ENCODE results near the gene DNMT3L. TPM values are rescaled to one million over a fixed set of nuclear protein-coding genes. Genes with fewer than 3 reads are reported as not detected.
"Not testable (repeated sequence)": the region's sequence is repeated elsewhere in the genome, so short reads cannot be mapped to it uniquely, and the experiment has no call there.

DNMT3L gene
- total RNA-seq, 1 donor = not detected

DNA sequence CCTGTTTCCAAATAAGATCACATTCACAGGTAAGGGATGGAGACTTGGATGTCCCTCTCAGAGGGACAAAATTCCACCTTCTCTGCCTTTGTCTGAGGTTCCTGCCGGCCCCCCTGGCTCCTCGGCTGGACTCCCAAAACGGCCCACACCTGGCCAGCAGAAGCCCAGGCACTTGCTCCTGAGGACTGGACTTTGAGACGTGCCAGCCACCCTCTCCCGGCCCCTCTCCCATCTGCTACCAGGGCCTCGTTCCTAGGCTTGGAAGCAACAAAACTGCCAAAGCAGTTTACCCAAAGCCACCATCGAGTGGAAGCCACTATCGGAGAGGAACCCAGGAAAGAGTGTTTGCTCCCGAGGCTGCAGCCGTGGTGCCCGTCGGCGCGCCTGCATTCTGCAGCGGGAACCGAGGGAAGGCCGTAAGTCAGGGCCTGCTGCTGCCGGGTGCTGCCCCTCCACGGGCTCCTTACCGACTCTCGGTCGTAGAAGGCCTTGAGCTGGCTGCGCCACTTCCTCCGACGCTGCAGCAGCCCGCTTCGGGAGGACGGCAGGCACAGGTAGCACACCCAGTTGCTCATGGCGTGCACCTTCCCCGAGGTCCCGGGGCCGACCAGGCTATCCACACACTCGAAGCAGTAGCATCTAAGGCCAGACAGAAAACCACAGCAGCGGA lies 3.5 kb downstream of the DNMT3L start:
- Histone ChIP-seq H3K4me2 (ENCODE audit: insufficient read depth, low read length) (no peak overlapping the region), H3K9me3 (ENCODE audit: low read depth, low read length) (no peaks in the 10 kb centered on the region), H2AFZ (ENCODE audit: low read length) (no peak overlapping the region), H3K36me3 (ENCODE audit: insufficient read depth, low read length) (no peaks in the 10 kb centered on the region), H4K20me1 (ENCODE audit: insufficient read depth, low read length) (no peaks in the 10 kb centered on the region), H3K27ac (ENCODE audit: low read depth, low read length) (no peak overlapping the region), H3K79me2 (ENCODE audit: insufficient read depth, low read length) (no peaks in the 10 kb centered on the region), H3K4me1 (ENCODE audit: insufficient read depth, low read length) (no peaks in the 10 kb centered on the region), H3K4me3 (ENCODE audit: insufficient read depth, low read length) (no peak overlapping the region), H3K27me3 (ENCODE audit: insufficient read depth, low read length) (peaks cover 2% of the 10 kb centered on the region)
- TF ChIP-seq, protein P1, sequence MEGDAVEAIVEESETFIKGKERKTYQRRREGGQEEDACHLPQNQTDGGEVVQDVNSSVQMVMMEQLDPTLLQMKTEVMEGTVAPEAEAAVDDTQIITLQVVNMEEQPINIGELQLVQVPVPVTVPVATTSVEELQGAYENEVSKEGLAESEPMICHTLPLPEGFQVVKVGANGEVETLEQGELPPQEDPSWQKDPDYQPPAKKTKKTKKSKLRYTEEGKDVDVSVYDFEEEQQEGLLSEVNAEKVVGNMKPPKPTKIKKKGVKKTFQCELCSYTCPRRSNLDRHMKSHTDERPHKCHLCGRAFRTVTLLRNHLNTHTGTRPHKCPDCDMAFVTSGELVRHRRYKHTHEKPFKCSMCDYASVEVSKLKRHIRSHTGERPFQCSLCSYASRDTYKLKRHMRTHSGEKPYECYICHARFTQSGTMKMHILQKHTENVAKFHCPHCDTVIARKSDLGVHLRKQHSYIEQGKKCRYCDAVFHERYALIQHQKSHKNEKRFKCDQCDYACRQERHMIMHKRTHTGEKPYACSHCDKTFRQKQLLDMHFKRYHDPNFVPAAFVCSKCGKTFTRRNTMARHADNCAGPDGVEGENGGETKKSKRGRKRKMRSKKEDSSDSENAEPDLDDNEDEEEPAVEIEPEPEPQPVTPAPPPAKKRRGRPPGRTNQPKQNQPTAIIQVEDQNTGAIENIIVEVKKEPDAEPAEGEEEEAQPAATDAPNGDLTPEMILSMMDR (IDR thresholded peaks at IDR 0.05; ENCODE audit: extremely low read depth, low read depth, low read length) = no peak
- DNase-seq (ENCODE audit: insufficient read length, low spot score, missing footprints) = peak; percentile 22

DNA sequence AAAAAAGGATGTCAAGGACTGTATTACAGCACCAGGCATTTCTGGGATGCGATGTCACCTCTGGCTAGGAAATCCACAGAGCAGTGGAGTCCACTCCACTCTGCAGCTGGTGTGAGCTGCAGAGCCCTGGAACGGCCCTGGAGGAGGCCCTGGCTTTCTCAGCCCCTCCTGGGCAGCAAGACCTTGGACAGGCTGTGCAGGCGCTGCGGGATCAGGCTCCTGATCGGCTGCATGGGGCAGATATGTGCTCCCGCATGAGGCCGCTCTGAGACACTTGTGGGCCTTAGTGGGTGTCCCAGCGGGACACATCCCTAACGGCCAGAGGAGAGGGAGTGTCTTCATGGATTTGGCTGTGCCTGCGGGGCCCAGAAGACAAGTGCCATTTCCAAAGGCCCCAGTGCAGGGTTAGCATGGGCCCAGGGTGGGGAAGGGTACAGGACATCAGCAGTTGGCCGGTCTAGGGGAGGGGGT lies 6.2 kb downstream of the DNMT3L start:
- Histone ChIP-seq H3K27me3 (ENCODE audit: insufficient read depth, low read length) (peaks cover 2% of the 10 kb centered on the region), H3K4me1 (ENCODE audit: insufficient read depth, low read length) (no peaks in the 10 kb centered on the region), H3K4me2 (ENCODE audit: insufficient read depth, low read length) (no peak overlapping the region), H3K27ac (ENCODE audit: low read depth, low read length) (no peak overlapping the region), H3K9me3 (ENCODE audit: low read depth, low read length) (no peaks in the 10 kb centered on the region), H2AFZ (ENCODE audit: low read length) (no peak overlapping the region), H3K36me3 (ENCODE audit: insufficient read depth, low read length) (no peaks in the 10 kb centered on the region), H4K20me1 (ENCODE audit: insufficient read depth, low read length) (no peaks in the 10 kb centered on the region), H3K79me2 (ENCODE audit: insufficient read depth, low read length) (no peaks in the 10 kb centered on the region), H3K4me3 (ENCODE audit: insufficient read depth, low read length) (no peak overlapping the region)
- peak; percentile 81 for DNase-seq (ENCODE audit: insufficient read length, low spot score, missing footprints)
- TF ChIP-seq, protein P1 (IDR thresholded peaks at IDR 0.05; ENCODE audit: extremely low read depth, low read depth, low read length) = no peak

DNA sequence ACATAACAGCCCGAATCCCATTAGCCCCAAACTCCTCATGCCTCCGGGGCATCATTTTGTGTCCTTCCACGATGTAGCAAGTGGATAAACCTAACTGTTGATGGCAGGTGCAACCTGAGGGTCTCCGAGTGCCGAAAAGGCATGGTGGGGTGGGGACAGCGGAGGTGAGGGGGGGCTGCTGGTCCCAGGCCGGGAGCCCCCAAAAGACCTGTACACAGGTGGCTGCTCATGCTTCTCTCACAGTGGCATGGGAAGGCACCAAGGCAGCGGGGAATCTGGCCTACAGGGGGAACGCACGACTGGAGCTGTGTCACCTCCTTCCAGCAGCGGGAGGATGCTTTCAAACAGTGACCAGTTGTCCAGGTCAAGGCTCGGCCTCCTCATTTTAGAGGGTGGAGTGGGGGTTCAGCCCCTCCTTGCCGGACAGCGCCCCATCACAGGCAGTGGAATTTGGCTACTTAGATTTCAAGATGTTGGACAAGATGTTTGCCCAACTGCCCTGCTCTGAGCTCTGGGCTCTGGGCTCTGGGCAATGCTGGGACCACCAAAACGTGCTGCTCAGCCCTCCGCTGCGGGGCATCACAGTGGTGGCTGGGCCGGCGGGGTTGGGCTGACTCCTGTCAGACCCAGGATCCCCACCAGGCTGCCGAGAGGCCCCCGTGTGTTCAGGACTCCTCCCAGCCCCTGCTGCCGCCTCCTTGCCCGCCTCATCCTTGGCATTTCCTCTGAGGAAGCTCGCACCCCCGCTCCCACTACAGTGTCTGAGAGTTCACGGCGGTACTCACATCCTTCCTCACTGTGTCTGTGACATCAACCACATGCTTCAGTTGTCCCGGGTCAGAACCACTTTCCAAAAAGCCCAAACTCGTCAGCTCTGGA lies 7.6 kb downstream of the DNMT3L start:
- Histone ChIP-seq H3K36me3 (ENCODE audit: insufficient read depth, low read length) (no peaks in the 10 kb centered on the region), H3K4me1 (ENCODE audit: insufficient read depth, low read length) (no peaks in the 10 kb centered on the region), H3K4me3 (ENCODE audit: insufficient read depth, low read length) (no peak overlapping the region), H3K9me3 (ENCODE audit: low read depth, low read length) (no peaks in the 10 kb centered on the region), H3K27me3 (ENCODE audit: insufficient read depth, low read length) (no peaks in the 10 kb centered on the region), H4K20me1 (ENCODE audit: insufficient read depth, low read length) (no peaks in the 10 kb centered on the region), H3K4me2 (ENCODE audit: insufficient read depth, low read length) (no peak overlapping the region), H3K79me2 (ENCODE audit: insufficient read depth, low read length) (no peaks in the 10 kb centered on the region), H2AFZ (ENCODE audit: low read length) (no peak overlapping the region), H3K27ac (ENCODE audit: low read depth, low read length) (no peak overlapping the region)
- peak; percentile 77 for DNase-seq (ENCODE audit: insufficient read length, low spot score, missing footprints)
- TF ChIP-seq, protein P1 (IDR thresholded peaks at IDR 0.05; ENCODE audit: extremely low read depth, low read depth, low read length) = no peak

DNA sequence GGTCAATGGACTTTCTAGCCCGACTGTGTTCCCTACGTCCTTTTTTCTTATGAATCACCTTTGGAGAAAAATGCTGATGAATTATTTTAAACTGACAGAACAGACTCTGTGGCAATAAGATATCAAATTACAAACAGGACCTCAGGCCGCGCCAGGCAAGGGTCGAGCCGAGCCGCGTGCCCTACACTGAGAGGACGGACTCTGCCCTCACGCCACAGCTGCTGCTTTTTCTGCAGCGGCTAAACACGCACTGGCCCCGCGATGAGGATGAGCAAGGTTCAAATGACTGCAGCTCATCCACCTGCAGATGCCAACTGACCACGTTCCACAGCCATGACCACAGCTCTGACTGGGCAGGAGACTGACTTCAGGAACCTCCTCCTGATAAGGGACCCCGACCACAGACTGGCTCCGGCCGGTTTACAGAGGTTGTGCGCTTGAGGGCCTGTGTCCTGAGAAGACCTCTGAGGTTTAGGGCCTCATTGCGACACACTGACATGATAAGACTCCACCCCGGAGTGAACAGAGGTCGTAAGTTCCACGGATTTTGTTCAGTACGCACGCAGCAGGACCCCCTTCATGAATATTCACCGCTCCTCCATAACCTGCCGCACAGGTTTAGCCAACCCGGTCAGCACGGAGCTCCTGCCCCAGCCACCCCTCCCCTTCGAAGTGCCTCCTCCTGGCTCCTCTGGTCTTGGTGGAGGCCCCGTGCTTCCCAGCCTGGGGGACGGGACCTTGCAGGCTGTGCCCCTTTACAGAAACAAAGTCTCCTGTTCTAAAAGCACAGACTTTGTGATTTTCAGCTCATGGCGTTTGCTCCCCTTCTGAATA lies 12.3 kb downstream of the DNMT3L start:
- H3K4me3 ChIP-seq (ENCODE audit: insufficient read depth, low read length); H3K9me3 ChIP-seq (ENCODE audit: low read depth, low read length); H3K27ac ChIP-seq (ENCODE audit: low read depth, low read length); H2AFZ ChIP-seq (ENCODE audit: low read length); H3K4me2 ChIP-seq (ENCODE audit: insufficient read depth, low read length); DNase-seq (ENCODE audit: insufficient read length, low spot score, missing footprints); H3K4me1 ChIP-seq (ENCODE audit: insufficient read depth, low read length); H3K27me3 ChIP-seq (ENCODE audit: insufficient read depth, low read length); H4K20me1 ChIP-seq (ENCODE audit: insufficient read depth, low read length); H3K36me3 ChIP-seq (ENCODE audit: insufficient read depth, low read length); H3K79me2 ChIP-seq (ENCODE audit: insufficient read depth, low read length): not testable (repeated sequence)

DNA sequence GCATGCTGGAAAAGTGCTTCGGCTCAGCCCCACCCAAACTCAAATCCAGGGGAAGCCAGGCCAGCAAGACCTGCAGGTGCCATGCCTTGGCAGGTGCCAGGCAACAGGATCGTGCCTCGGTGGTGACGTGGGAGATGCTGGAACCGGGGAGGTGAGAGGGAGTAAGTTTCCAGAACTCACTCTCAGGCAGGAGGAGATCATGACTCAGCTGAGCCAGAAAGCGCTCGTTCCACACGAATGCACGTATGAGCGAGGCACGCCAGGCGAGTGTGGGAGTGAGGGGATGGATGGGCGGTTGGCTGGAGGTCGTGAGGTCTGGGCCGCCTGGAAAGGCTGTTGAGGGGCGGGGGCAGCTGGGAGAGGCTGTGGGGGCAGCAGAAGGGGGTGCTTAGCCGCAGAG lies 13.8 kb downstream of the DNMT3L start:
- H3K27me3 ChIP-seq (ENCODE audit: insufficient read depth, low read length); DNase-seq (ENCODE audit: insufficient read length, low spot score, missing footprints): not testable (repeated sequence)

DNA sequence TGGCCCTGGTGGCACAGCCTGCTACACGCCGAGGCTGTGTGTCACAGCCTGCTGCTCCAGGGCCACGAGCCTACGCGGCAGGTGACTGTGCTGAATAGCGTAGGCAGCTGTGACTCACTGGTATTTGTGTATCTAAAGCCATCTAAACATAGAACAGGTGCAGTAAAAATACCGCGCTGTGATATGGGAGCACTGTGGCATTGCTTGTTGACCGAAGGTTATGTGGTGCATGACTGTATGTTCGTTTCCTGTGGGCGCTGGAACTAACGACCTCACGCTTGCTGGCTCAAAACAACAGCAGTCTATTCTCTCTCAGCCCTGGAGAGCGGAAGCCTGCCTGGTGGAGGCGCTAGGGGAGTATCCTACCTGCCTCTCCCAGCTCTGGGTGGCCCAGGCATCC lies 17.7 kb downstream of the DNMT3L start:
- not testable (repeated sequence) for H3K27ac ChIP-seq (ENCODE audit: low read depth, low read length); H3K4me3 ChIP-seq (ENCODE audit: insufficient read depth, low read length); H4K20me1 ChIP-seq (ENCODE audit: insufficient read depth, low read length); H3K79me2 ChIP-seq (ENCODE audit: insufficient read depth, low read length); H3K27me3 ChIP-seq (ENCODE audit: insufficient read depth, low read length); H3K4me1 ChIP-seq (ENCODE audit: insufficient read depth, low read length); H3K9me3 ChIP-seq (ENCODE audit: low read depth, low read length); DNase-seq (ENCODE audit: insufficient read length, low spot score, missing footprints); H3K4me2 ChIP-seq (ENCODE audit: insufficient read depth, low read length); H2AFZ ChIP-seq (ENCODE audit: low read length); H3K36me3 ChIP-seq (ENCODE audit: insufficient read depth, low read length)

More for the DNA sequence above, 13.8 kb downstream of the DNMT3L start:
- H2AFZ ChIP-seq (ENCODE audit: low read length); H3K9me3 ChIP-seq (ENCODE audit: low read depth, low read length); H3K36me3 ChIP-seq (ENCODE audit: insufficient read depth, low read length); H4K20me1 ChIP-seq (ENCODE audit: insufficient read depth, low read length); H3K79me2 ChIP-seq (ENCODE audit: insufficient read depth, low read length); H3K27ac ChIP-seq (ENCODE audit: low read depth, low read length); H3K4me1 ChIP-seq (ENCODE audit: insufficient read depth, low read length); H3K4me2 ChIP-seq (ENCODE audit: insufficient read depth, low read length); H3K4me3 ChIP-seq (ENCODE audit: insufficient read depth, low read length): not testable (repeated sequence)
